ENCODE measurements around the gene RWDD1. TPM values are rescaled to one million over a fixed set of nuclear protein-coding genes. Genes with fewer than 3 reads are reported as not detected.

Gene RWDD1
- total and polyA plus RNA-seq, 2 donors (not counting 1 experiment from before 2014, with no cell fraction given) = 18.0 to 22.4 TPM

DNA sequence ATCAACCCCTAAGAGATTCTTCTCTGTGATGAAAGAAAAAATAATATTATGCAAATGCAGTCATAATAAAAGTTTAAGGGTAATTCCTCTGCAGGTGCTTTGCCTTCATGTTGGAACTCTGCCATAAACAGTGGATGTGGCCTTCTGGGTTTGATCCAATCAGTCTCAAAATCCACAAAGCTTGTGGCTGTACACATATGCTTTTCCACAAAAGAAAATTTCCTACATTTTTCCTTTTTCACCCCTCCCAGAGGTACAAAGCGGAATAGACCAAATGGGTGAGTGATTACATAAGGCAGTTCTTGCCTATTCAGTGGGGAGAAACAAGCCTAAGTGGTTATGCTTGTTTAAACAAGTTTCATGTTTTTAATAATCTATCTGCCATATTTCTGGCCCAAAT, 43.2 kb upstream of the RWDD1 start:
- Histone ChIP-seq H2AFZ (ENCODE audit: insufficient read depth, low read depth, low read length, poor library complexity, severe bottlenecking) (no peak overlapping the region), H3K4me1 (ENCODE audit: control insufficient read depth in 2 of 2, insufficient read depth in 2 of 2, low read length in 2 of 2) (peaks cover 0 to 5% of the 10 kb centered on the region in 2 donors), H4K20me1 (ENCODE audit: control insufficient read depth, insufficient read depth, low read length, poor library complexity, severe bottlenecking) (no peaks in the 10 kb centered on the region), H3K27me3 (replicated peaks in 1 of 4; ENCODE audit: control extremely low read depth in 1 of 4, control insufficient read depth in 3 of 4, insufficient read depth in 4 of 4, low read length in 3 of 4) (peaks cover 0 to 3% (median 0%) of the 10 kb centered on the region in 4 experiments), H3K27ac (ENCODE audit: low read length in 2 of 2) (no peak overlapping the region), H3K9ac (ENCODE audit: low read length) (no peak overlapping the region), H3K79me2 (ENCODE audit: control insufficient read depth, insufficient read depth, low read length) (no peaks in the 10 kb centered on the region), H3K4me2 (replicated peaks; ENCODE audit: low read depth, low read length, poor library complexity, severe bottlenecking) (no peak overlapping the region), H3K4me3 (ENCODE audit: control extremely low read depth in 1 of 5, extremely low read depth in 1 of 5, insufficient read depth in 1 of 5, low read depth in 2 of 5, low read length in 4 of 5) (no peak overlapping the region), H3K36me3 (replicated peaks in 1 of 2; ENCODE audit: control extremely low read depth in 1 of 2, control insufficient read depth in 1 of 2, extremely low read depth in 1 of 2, insufficient read depth in 2 of 2, low read length in 1 of 2) (no peaks in the 10 kb centered on the region), H3K9me3 (ENCODE audit: control extremely low read depth in 1 of 3, control insufficient read depth in 2 of 3, insufficient read depth in 1 of 3, low read length in 2 of 3) (no peaks in the 10 kb centered on the region)
- no peak for TF ChIP-seq EZH2 (IDR thresholded peaks at IDR 0.05; ENCODE audit: borderline replicate concordance, insufficient read depth, low read depth, low read length, poor library complexity, severe bottlenecking)
- TF ChIP-seq, protein P1, sequence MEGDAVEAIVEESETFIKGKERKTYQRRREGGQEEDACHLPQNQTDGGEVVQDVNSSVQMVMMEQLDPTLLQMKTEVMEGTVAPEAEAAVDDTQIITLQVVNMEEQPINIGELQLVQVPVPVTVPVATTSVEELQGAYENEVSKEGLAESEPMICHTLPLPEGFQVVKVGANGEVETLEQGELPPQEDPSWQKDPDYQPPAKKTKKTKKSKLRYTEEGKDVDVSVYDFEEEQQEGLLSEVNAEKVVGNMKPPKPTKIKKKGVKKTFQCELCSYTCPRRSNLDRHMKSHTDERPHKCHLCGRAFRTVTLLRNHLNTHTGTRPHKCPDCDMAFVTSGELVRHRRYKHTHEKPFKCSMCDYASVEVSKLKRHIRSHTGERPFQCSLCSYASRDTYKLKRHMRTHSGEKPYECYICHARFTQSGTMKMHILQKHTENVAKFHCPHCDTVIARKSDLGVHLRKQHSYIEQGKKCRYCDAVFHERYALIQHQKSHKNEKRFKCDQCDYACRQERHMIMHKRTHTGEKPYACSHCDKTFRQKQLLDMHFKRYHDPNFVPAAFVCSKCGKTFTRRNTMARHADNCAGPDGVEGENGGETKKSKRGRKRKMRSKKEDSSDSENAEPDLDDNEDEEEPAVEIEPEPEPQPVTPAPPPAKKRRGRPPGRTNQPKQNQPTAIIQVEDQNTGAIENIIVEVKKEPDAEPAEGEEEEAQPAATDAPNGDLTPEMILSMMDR (IDR thresholded peaks at IDR 0.05) = no peak
- CTCF ChIA-PET = interaction anchor here (1.2 to 1.8 kb wide), 3 partner anchors 13 to 260 kb away, joined by 3 to 5 read pairs (median 3); no protein-coding TSS in a partner anchor
- peaks cover 13% of the 10 kb centered on the region for H3K4me1 Mint-ChIP-seq
- ATAC-seq (ENCODE audit: low read depth) (no peak), DNase-seq (no peak)
- peaks cover 3% of the 10 kb centered on the region for H3K27me3 Mint-ChIP-seq
- H3K27ac Mint-ChIP-seq = no peak overlapping the region
- WGBS (ENCODE audit: insufficient coverage) = no CpG with 5 or more reads among the region's 1 CpG
- intact Hi-C loops (cut with micrococcal nuclease) = no loop called here
- no peaks in the 10 kb centered on the region for H3K9me3 Mint-ChIP-seq (ENCODE audit: insufficient read depth)
- no peak overlapping the region for H3K4me3 Mint-ChIP-seq
- POLR2A ChIA-PET = no interaction called here

DNA sequence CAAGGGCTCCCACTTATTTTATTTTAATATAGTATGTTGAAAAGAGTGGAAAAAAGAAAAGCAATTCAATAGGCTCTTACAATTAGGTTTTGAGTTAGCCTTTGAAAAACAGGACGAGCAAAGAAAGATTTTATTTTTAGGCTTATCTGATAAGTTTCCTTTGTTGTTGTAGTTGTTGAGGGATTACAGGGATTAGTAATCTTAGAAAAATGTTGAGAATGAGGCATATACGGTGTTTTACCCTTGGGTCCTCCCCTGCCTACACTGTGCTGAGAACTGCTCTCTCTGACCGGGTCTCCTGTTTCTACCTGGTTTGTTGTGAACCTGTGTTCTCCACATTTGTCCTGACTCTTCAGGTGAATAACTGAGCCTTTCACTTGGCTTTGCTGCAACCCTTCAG, 42.5 kb upstream of the RWDD1 start:
- Histone ChIP-seq H3K4me2 (replicated peaks; ENCODE audit: low read depth, low read length, poor library complexity, severe bottlenecking) (no peak overlapping the region), H3K79me2 (ENCODE audit: control insufficient read depth, insufficient read depth, low read length) (no peaks in the 10 kb centered on the region), H4K20me1 (ENCODE audit: control insufficient read depth, insufficient read depth, low read length, poor library complexity, severe bottlenecking) (no peaks in the 10 kb centered on the region), H3K36me3 (replicated peaks in 1 of 2; ENCODE audit: control extremely low read depth in 1 of 2, control insufficient read depth in 1 of 2, extremely low read depth in 1 of 2, insufficient read depth in 2 of 2, low read length in 1 of 2) (no peaks in the 10 kb centered on the region), H3K4me3 (ENCODE audit: control extremely low read depth in 1 of 5, extremely low read depth in 1 of 5, insufficient read depth in 1 of 5, low read depth in 2 of 5, low read length in 4 of 5) (no peak overlapping the region), H3K27me3 (replicated peaks in 1 of 4; ENCODE audit: control extremely low read depth in 1 of 4, control insufficient read depth in 3 of 4, insufficient read depth in 4 of 4, low read length in 3 of 4) (peaks cover 0 to 3% (median 0%) of the 10 kb centered on the region in 4 experiments), H3K9me3 (ENCODE audit: control extremely low read depth in 1 of 3, control insufficient read depth in 2 of 3, insufficient read depth in 1 of 3, low read length in 2 of 3) (no peaks in the 10 kb centered on the region), H3K9ac (ENCODE audit: low read length) (no peak overlapping the region), H3K27ac (ENCODE audit: low read length in 2 of 2) (no peak overlapping the region), H3K4me1 (ENCODE audit: control insufficient read depth in 2 of 2, insufficient read depth in 2 of 2, low read length in 2 of 2) (peaks cover 0 to 5% of the 10 kb centered on the region in 2 donors), H2AFZ (ENCODE audit: insufficient read depth, low read depth, low read length, poor library complexity, severe bottlenecking) (no peak overlapping the region)
- Mint-ChIP-seq H3K27me3 (peaks cover 3% of the 10 kb centered on the region), H3K4me3 (no peak overlapping the region), H3K9me3 (ENCODE audit: insufficient read depth) (no peaks in the 10 kb centered on the region), H3K27ac (no peak overlapping the region), H3K4me1 (peaks cover 13% of the 10 kb centered on the region)
- no peak for TF ChIP-seq EZH2 (IDR thresholded peaks at IDR 0.05; ENCODE audit: borderline replicate concordance, insufficient read depth, low read depth, low read length, poor library complexity, severe bottlenecking)
- TF ChIP-seq, protein P1 (IDR thresholded peaks at IDR 0.05) = no peak
- DNase-seq = no peak
- ChIA-PET CTCF (interaction anchor here (1.2 to 1.8 kb wide), 4 partner anchors 14 to 260 kb away, joined by 3 to 5 read pairs (median 4); no protein-coding TSS in a partner anchor), POLR2A (no interaction called here)
- WGBS (ENCODE audit: insufficient coverage) = 90% methylated on average over 3 of the region's 3 CpGs
- intact Hi-C loops (cut with micrococcal nuclease) = no loop called here
- ATAC-seq (ENCODE audit: low read depth) = no peak
